Measurements from ENCODE around the gene C1RL. TPM values are rescaled to one million over a fixed set of nuclear protein-coding genes. Genes with fewer than 3 reads are reported as not detected.

The C1RL gene
- 2.8 and 4.1 TPM in 2 replicates for polyA plus RNA-seq

DNA sequence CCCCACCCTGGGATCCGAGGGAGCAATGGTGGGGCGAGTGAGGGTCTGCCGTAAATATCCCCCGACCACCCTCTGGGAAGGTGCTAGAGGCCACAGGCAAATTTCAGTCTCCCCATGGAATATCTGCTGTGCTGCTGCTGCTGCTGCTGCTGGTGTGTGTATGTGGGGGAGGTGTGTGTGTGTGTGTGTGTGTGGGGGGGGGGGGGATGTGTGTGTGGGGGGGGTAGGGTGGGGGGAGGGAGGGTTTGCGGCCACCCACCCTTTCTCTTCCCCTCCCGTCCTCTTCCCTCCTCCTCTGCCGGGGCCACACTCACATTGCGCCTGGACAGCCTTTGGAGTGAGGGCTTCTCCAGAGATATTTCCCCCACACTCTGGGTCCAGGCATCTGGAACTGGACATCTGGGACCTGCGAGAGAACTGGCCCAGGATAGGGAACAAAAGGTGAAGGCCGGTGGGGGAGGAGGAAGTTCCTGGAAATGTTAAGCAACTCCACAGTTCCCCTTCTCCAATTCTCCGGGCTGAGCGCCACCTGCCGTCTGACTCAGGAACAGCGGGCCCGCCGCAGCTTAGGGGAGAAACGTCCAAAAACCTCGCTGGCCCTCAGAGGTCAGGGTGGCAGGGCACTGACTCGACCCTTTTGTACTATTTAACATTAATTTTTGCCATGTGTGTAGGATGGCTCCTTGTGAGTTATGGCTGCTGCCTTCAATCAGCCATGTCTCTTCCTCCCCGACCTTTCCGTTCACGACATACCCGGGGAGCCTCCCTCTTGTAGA is at the start of gene C1RL:
TSS of gene C1RL (minus strand) at position 419 of the 776 bp plus-strand sequence. CDS start at position 385, 34 bp downstream.

GRCh38 chr12:7129872-7130691 is 21.1 kb upstream of the C1RL start, which contains the start of gene CLSTN3:
Gene CLSTN3, plus strand, starts transcription at chr12:7130371. Its CDS starts 278 bp downstream, at chr12:7130649.

GRCh38 chr12:7128681-7129286 is 19.8 kb upstream of the C1RL start, which contains the start of gene RBP5:
Gene RBP5, minus strand, starts transcription at chr12:7128889. Its CDS starts 114 bp downstream, at chr12:7128775.

DNA sequence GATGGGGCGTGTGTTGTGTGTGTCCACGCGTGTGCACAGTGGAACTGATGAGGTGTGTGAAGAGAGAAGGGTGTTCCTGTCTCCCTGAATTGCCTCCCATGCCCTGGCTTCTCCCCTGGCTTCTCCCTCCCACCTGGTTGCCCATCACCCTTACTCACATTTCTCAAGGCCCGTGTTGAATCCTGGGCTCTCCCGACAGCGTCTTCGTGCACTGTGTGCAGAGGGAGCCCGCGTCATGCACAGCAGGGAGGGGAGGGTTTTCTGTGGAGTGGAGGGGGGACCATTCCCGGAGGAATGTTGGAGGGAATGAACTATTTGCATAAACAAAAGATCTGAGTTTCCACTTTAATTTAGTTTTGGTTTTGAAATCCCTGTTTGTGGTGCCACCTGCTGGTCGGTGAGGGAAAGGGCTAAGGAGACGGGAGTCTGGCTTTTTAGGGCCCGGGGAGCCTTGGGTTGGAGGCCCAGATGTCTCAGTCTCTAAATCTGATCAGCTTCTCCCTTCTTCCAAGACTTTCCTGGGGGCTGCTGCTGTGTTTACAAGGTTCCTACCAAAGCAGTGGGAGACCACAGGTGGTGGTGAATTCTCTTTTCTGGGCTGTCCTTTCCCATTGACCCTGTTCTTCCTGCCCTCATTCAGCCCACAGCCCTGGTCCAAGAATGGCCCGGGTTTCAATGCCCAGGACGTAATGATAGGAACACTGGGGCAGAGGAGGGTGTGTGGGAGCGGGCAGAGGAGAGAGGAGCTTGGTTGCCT is 16.6 kb downstream of the C1RL start, which contains the start of gene C1R:
TSS of gene C1R (minus strand) at position 217 of the 757 bp plus-strand sequence. CDS start at position 160, 57 bp downstream.

DNA sequence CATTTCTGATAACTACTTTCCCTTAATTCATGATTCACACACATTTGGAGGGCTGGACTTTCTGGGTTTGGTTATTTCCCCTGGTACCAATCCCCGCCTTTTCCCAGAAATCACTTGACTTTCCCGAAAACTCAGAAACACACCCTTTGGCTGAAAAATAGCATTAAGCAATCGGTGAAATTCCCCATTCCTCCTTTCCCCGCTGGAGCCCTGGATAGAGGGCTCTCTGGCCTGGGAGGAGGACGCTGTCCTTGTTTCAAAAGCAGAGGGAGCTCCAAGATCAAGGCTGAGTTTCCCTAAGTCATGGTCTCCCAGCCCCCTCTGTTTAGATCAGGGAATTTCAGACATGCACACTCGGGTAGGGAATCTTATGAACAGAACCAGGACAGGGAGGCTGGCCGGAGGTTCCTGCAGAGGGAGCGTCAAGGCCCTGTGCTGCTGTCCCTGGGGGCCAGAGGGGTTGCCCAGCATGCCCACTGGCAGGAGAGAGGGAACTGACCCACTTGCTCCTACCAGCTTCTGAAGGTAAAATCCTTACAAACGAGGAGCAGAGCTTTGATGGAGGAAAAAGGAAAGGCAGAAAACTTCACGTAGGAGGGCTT is 48.6 kb downstream of the C1RL start, which contains the start of gene C1S:
TSS of gene C1S (plus strand) at position 366 of the 602 bp plus-strand sequence. CDS start 1,195 bp downstream, outside the sequence.

Other genes starting within 250 kb of the C1RL start
- gene TPI1, start 241.7 kb downstream of the C1RL start, polyA plus RNA-seq, result 1,435 and 2,077 TPM in 2 replicates
- 0.55 TPM in 1 of 2 replicates, not detected in the other for gene SPSB2, start 235.9 kb downstream of the C1RL start, polyA plus RNA-seq
- gene LRRC23, start 204.4 kb downstream of the C1RL start, polyA plus RNA-seq, result 3.5 and 6.7 TPM in 2 replicates
- gene ENO2, start 194.6 kb downstream of the C1RL start, polyA plus RNA-seq, result 224 and 335 TPM in 2 replicates
- 1.6 and 2.4 TPM in 2 replicates for gene ATN1, start 181.3 kb downstream of the C1RL start, polyA plus RNA-seq
- not detected in 2 replicates for gene RNU7-1, start 165.4 kb downstream of the C1RL start, polyA plus RNA-seq
- 313 and 357 TPM in 2 replicates for gene C12orf57, start 165.2 kb downstream of the C1RL start, polyA plus RNA-seq
- gene PTPN6, start 157.9 kb downstream of the C1RL start, polyA plus RNA-seq, result 0.39 TPM in 1 of 2 replicates, not detected in the other
- gene PHB2, start 138.6 kb downstream of the C1RL start, polyA plus RNA-seq, result 66.1 and 89.6 TPM in 2 replicates
- 36.1 and 37.1 TPM in 2 replicates for gene EMG1, start 138.3 kb downstream of the C1RL start, polyA plus RNA-seq
- gene LPCAT3, start 90.7 kb downstream of the C1RL start, polyA plus RNA-seq, result 4.4 and 5.9 TPM in 2 replicates
- gene C1S, start 48.5 kb downstream of the C1RL start, polyA plus RNA-seq, result 9.1 and 16.7 TPM in 2 replicates
- 0.78 and 8.0 TPM in 2 replicates for gene C1R, start 16.8 kb downstream of the C1RL start, polyA plus RNA-seq
- gene RBP5, start 19.7 kb upstream of the C1RL start, polyA plus RNA-seq, result 1.4 TPM in 1 of 2 replicates, not detected in the other
- 125 and 134 TPM in 2 replicates for gene CLSTN3, start 21.2 kb upstream of the C1RL start, polyA plus RNA-seq
- 4.6 and 5.6 TPM in 2 replicates for gene PEX5, start 80.5 kb upstream of the C1RL start, polyA plus RNA-seq
- not detected in 2 replicates for gene ACSM4, start 194.9 kb upstream of the C1RL start, polyA plus RNA-seq